NCI-H1694 treated with DMSO at 0.1 percent for 48 hours (cell line): Measurements from ENCODE around the gene CACNG3.
"Not testable (repeated sequence)": the region's sequence is repeated elsewhere in the genome, so short reads cannot be mapped to it uniquely, and the experiment has no call there.

Source experiments
- DNase-seq: peaks from one replicate; lab custom pipeline; 2025; lab: John Stamatoyannopoulos, UW

Gene CACNG3

DNA sequence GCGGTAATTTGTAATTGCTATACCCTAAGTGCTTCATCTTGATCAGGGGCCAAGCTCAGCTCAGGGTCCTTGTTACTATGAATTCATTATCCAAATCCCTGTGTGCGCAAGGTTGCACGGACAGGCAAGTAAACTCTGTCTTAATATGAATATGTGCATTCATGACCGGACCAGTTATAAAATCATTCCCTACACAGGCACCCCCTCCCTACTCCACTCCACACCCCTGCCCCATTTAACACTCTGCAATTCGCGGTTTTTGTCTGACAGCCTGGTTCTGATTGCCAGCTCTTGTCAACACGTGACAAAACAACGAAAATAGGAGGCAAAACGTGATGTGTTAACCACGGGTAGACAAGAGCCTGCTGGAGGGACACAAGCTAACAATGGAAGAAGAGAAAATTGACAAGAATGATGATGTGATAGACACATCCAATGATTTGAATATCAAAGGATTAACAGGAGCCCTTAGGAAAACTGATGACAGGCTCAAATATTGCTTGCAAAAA, 76.5 kb downstream of the CACNG3 start:
- no peak for DNase-seq

GRCh38 chr16:24336491-24336890, 80.4 kb downstream of the CACNG3 start:
- DNase-seq, result no peak

- no peak for DNase-seq
These were observed 80.9 kb downstream of the CACNG3 start for GRCh38 chr16:24337013-24337412.

DNA sequence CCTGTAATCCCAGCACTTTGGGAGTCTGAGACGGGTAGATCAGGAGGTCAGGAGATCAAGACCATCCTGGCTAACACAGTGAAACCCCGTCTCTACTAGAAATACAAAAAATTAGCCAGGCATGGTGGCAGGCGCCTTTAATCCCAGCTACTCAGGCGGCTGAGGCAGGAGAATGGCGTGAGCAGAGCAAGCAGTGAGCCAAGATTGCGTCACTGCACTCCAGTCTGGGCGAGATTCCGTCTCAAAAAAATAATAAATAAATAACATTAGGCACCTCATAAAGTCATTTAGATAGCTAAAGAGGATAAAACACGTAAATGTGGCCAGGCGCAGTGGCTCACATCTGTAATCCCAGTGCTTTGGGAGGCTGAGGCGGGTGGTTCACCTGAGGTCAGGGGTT, 87.7 kb downstream of the CACNG3 start:
- not testable (repeated sequence) for DNase-seq

GRCh38 chr16:24344784-24345183, 88.6 kb downstream of the CACNG3 start:
- DNase-seq, result no peak

DNA sequence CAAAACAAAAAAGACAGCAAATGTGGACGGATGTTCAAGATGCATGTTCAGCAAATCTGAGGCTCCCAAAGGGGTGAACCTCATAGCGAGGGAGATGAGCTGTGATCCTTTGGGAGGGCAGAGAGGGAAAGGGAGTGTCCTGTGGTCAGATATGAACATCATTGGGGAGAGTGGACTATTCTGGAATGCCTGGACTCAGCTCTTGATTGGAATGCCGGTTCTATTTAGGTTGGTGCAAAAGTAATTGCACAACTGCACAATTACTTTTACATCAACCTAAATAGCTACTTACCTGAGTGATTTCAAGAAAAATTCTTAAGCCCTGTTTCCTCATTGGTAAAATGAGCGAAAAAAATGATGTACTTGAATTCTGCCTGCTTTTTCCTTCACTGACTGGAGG, 89.6 kb downstream of the CACNG3 start:
- no peak for DNase-seq

- DNase-seq, result no peak
These were observed 90.6 kb downstream of the CACNG3 start for GRCh38 chr16:24346734-24347133.

DNA sequence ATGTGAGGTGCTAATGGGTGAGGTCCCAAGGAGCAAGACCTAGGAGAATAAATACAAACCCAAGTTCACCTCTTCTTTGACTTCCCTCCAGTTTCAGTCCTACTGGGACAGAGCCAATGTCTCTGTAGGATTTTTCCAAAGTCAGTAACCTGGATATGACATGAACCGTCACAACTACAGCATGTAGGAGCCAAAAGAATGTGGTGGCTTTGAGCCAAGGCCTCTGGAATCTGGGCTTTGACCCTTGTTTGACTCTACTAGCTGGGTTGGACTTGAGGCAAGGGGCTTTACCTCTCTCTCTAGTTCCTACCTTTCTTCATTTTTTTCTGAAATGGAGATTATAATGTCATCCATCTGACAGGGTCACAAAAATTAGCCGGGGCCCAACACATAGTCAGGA, 91.4 kb downstream of the CACNG3 start:
- no peak for DNase-seq

GRCh38 chr16:24348545-24349290, 92.6 kb downstream of the CACNG3 start:
- no peak for DNase-seq

GRCh38 chr16:24349320-24349719, 93.2 kb downstream of the CACNG3 start:
- no peak for DNase-seq

DNA sequence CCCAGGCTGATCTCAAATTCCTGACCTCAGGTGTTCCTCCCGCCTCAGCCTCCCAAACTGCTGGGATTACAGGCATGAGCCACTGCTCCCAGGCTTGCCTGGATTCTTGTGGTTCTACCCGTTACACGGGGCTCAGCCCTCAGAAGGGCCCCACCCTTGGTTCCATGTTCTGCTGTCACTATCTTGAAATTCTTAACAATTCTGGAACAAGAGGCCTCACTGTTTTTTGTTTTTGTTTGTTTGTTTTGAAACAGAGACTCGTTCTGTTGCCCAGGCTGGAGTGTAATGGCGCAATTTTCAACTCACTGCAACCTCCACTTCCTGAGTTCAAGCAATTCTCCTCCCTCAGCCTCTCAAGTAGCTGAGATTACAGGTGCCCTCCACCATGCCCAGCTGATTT, 96.6 kb downstream of the CACNG3 start:
- DNase-seq, result no peak

GRCh38 chr16:24353622-24354021, 97.5 kb downstream of the CACNG3 start:
- DNase-seq, result no peak

DNA sequence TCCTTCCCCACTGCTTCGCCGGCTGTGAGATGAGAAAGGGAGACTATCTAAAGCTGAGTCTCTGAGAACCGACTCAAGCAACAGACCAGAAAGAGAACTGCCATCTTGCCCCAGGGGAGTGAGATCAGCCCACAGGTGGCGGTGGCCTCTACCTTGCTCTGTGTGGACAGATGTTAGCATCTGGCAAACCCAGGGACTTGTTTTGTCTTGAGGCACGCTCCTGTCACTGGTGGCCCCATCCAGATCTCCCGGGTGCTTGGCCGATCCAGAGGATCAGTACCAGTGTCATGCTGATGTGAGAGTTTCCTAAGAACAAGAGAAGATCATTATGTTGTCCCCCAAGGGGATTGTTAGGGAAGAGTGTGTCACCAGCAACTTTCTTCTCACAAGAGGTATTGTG, 101.4 kb downstream of the CACNG3 start:
- DNase-seq, result no peak

GRCh38 chr16:24358117-24358516, 102.0 kb downstream of the CACNG3 start:
- DNase-seq, result no peak

DNA sequence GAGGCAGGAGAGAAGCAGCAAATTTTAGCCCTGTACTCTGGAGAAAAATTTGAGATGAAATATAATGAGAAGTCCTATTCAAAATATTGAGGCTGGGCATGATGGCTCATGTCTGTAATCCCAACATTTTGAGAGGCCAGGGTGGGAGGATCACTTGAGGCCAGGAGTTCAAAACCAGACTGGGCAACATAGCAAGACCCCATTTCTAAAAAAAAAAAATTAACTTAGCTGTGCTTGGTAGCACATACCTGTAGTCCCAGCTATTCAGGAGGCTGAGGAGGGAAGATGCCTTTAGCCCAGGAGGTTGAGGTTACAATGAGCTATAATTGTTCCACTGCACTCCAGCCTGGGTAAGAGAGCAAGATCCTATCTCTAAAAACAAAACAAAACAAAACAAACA, 103.4 kb downstream of the CACNG3 start:
- DNase-seq, result no peak

- no peak for DNase-seq
These were observed 104.8 kb downstream of the CACNG3 start for GRCh38 chr16:24360936-24361335.

DNA sequence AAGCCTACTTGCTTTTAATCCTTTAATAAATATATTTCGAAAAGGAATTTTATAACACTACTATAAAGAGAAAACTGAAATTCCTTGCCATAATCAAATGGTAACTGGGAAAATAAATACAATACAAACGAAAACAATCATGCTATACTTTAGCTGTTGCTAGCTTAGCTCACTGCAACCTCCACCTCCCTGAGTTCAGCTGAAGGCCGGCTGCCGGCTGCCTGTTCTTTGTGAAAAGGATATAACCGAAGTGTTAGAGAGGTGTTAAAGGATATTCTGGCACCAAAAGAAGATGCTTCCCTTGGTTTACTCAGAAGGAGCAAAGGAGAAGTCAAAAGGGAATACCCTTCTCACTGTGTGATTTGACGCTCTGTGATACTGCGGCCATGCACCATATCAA, 108.5 kb downstream of the CACNG3 start:
- no peak for DNase-seq

- no peak for DNase-seq
These were observed 111.1 kb downstream of the CACNG3 start for GRCh38 chr16:24367186-24367710.

DNA sequence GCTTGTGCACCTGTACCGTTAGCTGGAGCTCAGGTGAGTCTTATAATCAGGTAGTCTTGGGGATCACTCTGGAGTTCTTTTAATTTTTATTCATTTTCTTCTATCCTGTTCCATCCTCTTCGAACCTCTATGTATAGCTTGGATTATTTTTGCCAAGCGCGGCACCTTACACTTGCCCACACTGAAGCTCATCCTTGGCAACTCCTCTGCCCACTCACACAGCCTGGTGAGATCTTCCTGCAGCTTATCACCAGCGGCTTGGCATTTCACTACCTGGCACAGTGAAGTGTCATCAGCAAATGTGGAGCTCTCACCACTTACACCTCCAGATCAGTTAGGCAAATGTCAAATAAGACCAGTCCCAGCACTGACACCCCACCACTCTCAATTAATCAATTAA, 116.7 kb downstream of the CACNG3 start:
- no peak for DNase-seq

DNA sequence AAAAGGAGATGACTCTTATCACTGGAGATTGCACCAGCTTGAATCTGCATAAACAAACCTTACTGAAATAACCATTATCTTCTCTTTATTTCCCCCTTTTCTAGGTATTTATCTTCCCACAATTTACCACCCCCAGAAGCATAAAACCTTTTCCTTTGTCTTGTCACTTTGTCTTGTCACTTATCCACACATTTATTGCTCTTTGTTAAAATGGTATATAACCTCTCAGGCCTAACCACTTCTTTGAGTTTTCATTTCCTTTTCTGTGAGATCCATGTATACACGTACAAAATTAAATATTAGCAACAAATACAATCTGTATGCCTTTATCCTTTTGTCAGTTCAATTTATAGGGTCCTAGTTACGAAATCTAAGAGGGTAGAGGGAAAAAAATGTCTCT, 122.9 kb downstream of the CACNG3 start:
- no peak for DNase-seq

- DNase-seq, result no peak
These were observed 125.5 kb downstream of the CACNG3 start for GRCh38 chr16:24381470-24382118.

- no peak for DNase-seq
These were observed 126.8 kb downstream of the CACNG3 start for GRCh38 chr16:24382762-24383407.

DNA sequence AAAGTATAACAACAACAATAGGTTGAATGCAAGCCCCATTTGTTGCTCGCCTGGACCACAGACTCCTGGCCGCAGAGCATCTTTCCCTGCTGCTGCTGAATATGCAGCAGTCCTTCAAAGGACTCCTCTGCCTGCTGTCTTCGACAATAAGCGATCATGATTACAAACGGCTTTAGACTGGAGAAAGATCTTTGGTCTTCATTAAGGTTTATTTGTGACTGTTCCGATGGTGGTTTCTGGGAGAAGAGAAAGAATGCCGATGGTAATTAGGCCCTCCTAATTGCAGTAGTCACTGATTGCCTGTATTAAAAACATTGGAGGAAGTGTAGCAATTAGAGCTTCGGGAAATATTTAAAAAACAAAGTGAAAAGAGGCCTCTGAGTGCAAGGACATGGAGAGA, 138.2 kb downstream of the CACNG3 start:
- no peak for DNase-seq
